Measurements from ENCODE around the gene AOPEP.

DNA sequence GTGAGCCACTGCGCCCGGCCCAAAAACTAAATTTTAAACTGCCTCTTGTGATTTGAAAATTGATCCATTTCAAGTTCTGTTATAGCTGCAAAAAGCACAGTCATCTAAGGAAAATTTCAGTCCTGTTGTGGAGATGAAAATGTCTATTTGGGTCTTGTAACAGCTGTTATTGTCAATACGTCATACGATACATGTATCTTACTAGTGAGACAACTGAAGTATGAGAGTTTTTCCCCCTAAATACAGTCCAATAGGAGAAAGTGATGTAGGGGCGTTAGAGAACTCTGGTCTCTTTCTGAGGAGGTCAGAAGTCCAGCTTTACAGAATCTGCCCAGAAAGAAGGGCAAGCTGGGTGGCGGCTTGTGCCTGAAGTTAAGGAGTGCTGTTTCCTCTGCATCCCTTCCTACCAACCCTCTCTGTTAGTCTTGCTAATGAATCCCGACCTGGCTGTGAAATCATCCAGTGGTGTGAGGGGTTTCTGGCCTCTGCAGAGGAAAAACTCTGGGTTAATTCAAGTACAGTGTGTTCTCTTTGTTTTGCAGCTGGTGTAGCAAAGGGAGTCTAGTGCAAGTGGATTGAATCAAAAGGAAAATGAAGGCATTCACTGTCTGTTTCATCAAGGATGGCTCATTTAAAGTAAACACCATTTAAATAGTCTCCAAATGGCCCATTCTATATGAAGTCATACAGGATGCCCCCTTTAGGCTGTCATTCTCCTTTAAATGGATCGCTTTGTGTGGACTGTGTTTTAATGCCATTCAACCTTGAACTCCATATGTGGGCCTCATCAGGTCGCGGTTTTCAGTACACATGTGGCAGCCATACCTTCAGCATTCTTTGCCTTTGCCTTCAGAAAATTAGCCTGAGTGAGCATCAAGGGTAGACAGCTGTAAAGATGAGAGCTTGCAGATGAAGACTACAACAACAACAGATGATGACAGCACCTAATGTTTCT lies 59.0 kb downstream of the AOPEP start:
- TF ChIP-seq, protein P1, sequence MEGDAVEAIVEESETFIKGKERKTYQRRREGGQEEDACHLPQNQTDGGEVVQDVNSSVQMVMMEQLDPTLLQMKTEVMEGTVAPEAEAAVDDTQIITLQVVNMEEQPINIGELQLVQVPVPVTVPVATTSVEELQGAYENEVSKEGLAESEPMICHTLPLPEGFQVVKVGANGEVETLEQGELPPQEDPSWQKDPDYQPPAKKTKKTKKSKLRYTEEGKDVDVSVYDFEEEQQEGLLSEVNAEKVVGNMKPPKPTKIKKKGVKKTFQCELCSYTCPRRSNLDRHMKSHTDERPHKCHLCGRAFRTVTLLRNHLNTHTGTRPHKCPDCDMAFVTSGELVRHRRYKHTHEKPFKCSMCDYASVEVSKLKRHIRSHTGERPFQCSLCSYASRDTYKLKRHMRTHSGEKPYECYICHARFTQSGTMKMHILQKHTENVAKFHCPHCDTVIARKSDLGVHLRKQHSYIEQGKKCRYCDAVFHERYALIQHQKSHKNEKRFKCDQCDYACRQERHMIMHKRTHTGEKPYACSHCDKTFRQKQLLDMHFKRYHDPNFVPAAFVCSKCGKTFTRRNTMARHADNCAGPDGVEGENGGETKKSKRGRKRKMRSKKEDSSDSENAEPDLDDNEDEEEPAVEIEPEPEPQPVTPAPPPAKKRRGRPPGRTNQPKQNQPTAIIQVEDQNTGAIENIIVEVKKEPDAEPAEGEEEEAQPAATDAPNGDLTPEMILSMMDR (conservative IDR thresholded peaks at IDR 0.05), result no peak
- no peak for TF ChIP-seq ZFX (IDR thresholded peaks at IDR 0.05)
